IMR-90 (cell line): ENCODE results near the gene TGFBRAP1. TPM values are rescaled to one million over a fixed set of nuclear protein-coding genes. Genes with fewer than 3 reads are reported as not detected.

Source experiments
- ATAC-seq: fragments of 200-7000 bp; cut with Tn5 transposase; 2 replicates; pipeline ENCODE4 v1.9.1; 2020; ENCODE audit warnings: low read depth, mild to moderate bottlenecking, moderate library complexity
- BruUV-seq: library from RNA; stranded (reverse); fragments of 400-500 nt; replicated peaks from 2 replicates; lab custom pipeline; 2021; lab: Mats Ljungman, UMichigan
- CTCF ChIA-PET: fragments of 300-600 bp; formaldehyde crosslinking; extraction: SDS; loops from one replicate; lab custom pipeline; 2021; ENCODE audit warnings: antibody characterized with exemption; lab: Yijun Ruan, JAX
- POLR2A ChIA-PET: fragments of 300-600 bp; sonication (Branson Sonifier 250); formaldehyde crosslinking; loops from one replicate; lab custom pipeline; 2022; ENCODE audit warnings: antibody characterized with exemption; ENCODE audit not compliant: unreplicated experiment; lab: Charles Lee
- DNase-seq: peaks from one replicate; pipeline ENCODE4 v3.0.0; 2013
- H2AFZ ChIP-seq: replicated peaks from 2 replicates; pipeline ENCODE3; 2013; ENCODE audit warnings: low read length, mild to moderate bottlenecking; ENCODE audit not compliant: poor library complexity
- H2AK5ac ChIP-seq: 2 replicates; pipeline ENCODE4 v1.6.1; 2013; ENCODE audit warnings: low read depth, low read length, inconsistent platforms
- H2AK9ac ChIP-seq: replicated peaks from 2 replicates; pipeline ENCODE3; 2013; ENCODE audit warnings: mild to moderate bottlenecking, low read depth, low read length, moderate library complexity; ENCODE audit not compliant: poor library complexity
- H2BK120ac ChIP-seq: 2 replicates; pipeline ENCODE4 v1.6.1; 2013; ENCODE audit warnings: low read depth, low read length, inconsistent platforms
- H2BK15ac ChIP-seq: 3 replicates; pipeline ENCODE4 v1.6.1; 2013; ENCODE audit warnings: low read depth, low read length, inconsistent platforms
- H2BK20ac ChIP-seq: 2 replicates; pipeline ENCODE4 v1.6.1; 2013; ENCODE audit warnings: low read depth, mild to moderate bottlenecking, inconsistent platforms, low read length, moderate library complexity
- H2BK5ac ChIP-seq: 2 replicates; pipeline ENCODE4 v1.6.1; 2013; ENCODE audit warnings: mild to moderate bottlenecking, low read depth, low read length, inconsistent platforms; ENCODE audit not compliant: poor library complexity, severe bottlenecking
- H3K14ac ChIP-seq: replicated peaks from 2 replicates; pipeline ENCODE4 v1.6.1; 2013; ENCODE audit warnings: low read depth, low read length, inconsistent platforms
- H3K18ac ChIP-seq: 2 replicates; pipeline ENCODE4 v1.6.1; 2013; ENCODE audit warnings: low read depth, low read length, control low read depth
- H3K23ac ChIP-seq: 2 replicates; pipeline ENCODE4 v1.6.1; 2013; ENCODE audit warnings: low read depth, low read length, inconsistent platforms
- H3K27ac ChIP-seq: 2 replicates; pipeline ENCODE4 v1.5.1; 2013; ENCODE audit warnings: mild to moderate bottlenecking, control low read depth, low read length; ENCODE audit not compliant: insufficient read depth
- H3K27me3 ChIP-seq: 2 replicates; pipeline ENCODE4 v1.6.1; 2013; ENCODE audit warnings: low read length; ENCODE audit not compliant: control insufficient read depth, insufficient read depth
- H3K36me3 ChIP-seq: 2 replicates; pipeline ENCODE4 v1.6.1; 2013; ENCODE audit warnings: low read length, mixed read lengths; ENCODE audit not compliant: control insufficient read depth, insufficient read depth
- H3K4ac ChIP-seq: 2 replicates; pipeline ENCODE4 v1.6.1; 2013; ENCODE audit warnings: low read depth, low read length, inconsistent platforms
- H3K4me1 ChIP-seq: 2 replicates; pipeline ENCODE4 v1.6.1; 2013; ENCODE audit warnings: low read length, mixed read lengths; ENCODE audit not compliant: control insufficient read depth, insufficient read depth
- H3K4me2 ChIP-seq: 2 replicates; pipeline ENCODE4 v1.6.1; 2013; ENCODE audit warnings: low read depth, mild to moderate bottlenecking, control low read depth, low read length, moderate library complexity
- H3K4me3 ChIP-seq: 2 replicates; pipeline ENCODE4 v1.5.1; 2013; ENCODE audit warnings: low read depth, mild to moderate bottlenecking, control low read depth, low read length, moderate library complexity; ENCODE audit not compliant: insufficient read depth
- H3K56ac ChIP-seq: 2 replicates; pipeline ENCODE4 v1.6.1; 2013; ENCODE audit warnings: low read length, inconsistent platforms; ENCODE audit not compliant: insufficient read depth; ENCODE audit errors: extremely low read depth
- H3K79me1 ChIP-seq, 2 experiments: 2 replicates each; pipeline ENCODE4 v1.6.1; 2013; ENCODE audit warnings: low read length in 2 of 2, inconsistent platforms in 1 of 2, low read depth in 1 of 2
- H3K9ac ChIP-seq: 2 replicates; pipeline ENCODE4 v1.6.1; 2013; ENCODE audit warnings: low read depth, low read length, control low read depth
- H3K9me1 ChIP-seq: 2 replicates; pipeline ENCODE4 v1.6.1; 2013; ENCODE audit warnings: low read length, inconsistent platforms; ENCODE audit not compliant: insufficient read depth
- H3K9me3 ChIP-seq: 2 replicates; pipeline ENCODE4 v1.6.1; 2013; ENCODE audit warnings: low read length; ENCODE audit not compliant: control insufficient read depth, insufficient read depth
- H4K20me1 ChIP-seq: 2 replicates; pipeline ENCODE4 v1.6.1; 2013; ENCODE audit warnings: low read length, inconsistent platforms; ENCODE audit not compliant: insufficient read depth
- H4K5ac ChIP-seq: 2 replicates; pipeline ENCODE4 v1.6.1; 2013; ENCODE audit warnings: mild to moderate bottlenecking, low read depth, low read length, control low read depth
- H4K8ac ChIP-seq, 2 experiments: 2 replicates each; pipeline ENCODE4 v1.6.1; 2013; ENCODE audit warnings: low read depth in 2 of 2, low read length in 2 of 2, control low read depth in 1 of 2, inconsistent platforms in 1 of 2
- H4K91ac ChIP-seq: 2 replicates; pipeline ENCODE4 v1.6.1; 2013; ENCODE audit warnings: low read depth, low read length, inconsistent platforms; ENCODE audit not compliant: insufficient read depth
- USF2 ChIP-seq: fragments of 150-350 bp; IDR thresholded peaks from 2 replicates; pipeline ENCODE4 v1.6.1; 2017; ENCODE audit warnings: mild to moderate bottlenecking, antibody characterized with exemption, low read length, low read depth
- WGBS, 2 experiments: methylation state at CpG; one replicate each; pipeline versions ENCODE4 v1.1.5 to v1.1.7; 2013; ENCODE audit warnings: missing lambda C conversion rate in 2 of 2; ENCODE audit not compliant: insufficient read length in 1 of 2; ENCODE audit errors: extremely low coverage in 2 of 2; 5-methylcytosine and 5-hydroxymethylcytosine counted together
- dilution Hi-C: fragments of 300-500 bp; cut with HindIII; formaldehyde crosslinking; loops from one replicate; pipeline ENCODE4 v1.14.3; 2018; ENCODE audit warnings: low sequenced_read_pairs; ENCODE audit not compliant: unreplicated experiment
- in situ Hi-C: fragments of 300-500 bp; cut with MboI; formaldehyde crosslinking; loops from 3 replicates; pipeline ENCODE4 v1.14.3; 2019; ENCODE audit warnings: low sequenced_read_pairs, inconsistent platforms, mixed read lengths
- intact Hi-C: fragments of 100-400 bp; cut with micrococcal nuclease; formaldehyde crosslinking; loops from 2 replicates; pipeline ENCODE4 v1.10.0; 2022
- polyA plus RNA-seq, 3 experiments: library from polyadenylated mRNA; depleted of rRNA; stranded (reverse); fragments of >200 nt; gene quantifications; 2 replicates each; pipeline ENCODE4 v1.2.3, GENCODE V29; 2012; ENCODE audit warnings: low replicate concordance in 1 of 3
- total RNA-seq: library from RNA; depleted of rRNA; stranded (reverse); fragments of >200 nt; gene quantifications from 2 replicates; pipeline ENCODE4 v1.2.3, GENCODE V29; 2012

The TGFBRAP1 gene
- total and polyA plus RNA-seq, 2 of the 4 experiments (the other 2 are of a cell fraction): 7.2 to 10.4 TPM

DNA sequence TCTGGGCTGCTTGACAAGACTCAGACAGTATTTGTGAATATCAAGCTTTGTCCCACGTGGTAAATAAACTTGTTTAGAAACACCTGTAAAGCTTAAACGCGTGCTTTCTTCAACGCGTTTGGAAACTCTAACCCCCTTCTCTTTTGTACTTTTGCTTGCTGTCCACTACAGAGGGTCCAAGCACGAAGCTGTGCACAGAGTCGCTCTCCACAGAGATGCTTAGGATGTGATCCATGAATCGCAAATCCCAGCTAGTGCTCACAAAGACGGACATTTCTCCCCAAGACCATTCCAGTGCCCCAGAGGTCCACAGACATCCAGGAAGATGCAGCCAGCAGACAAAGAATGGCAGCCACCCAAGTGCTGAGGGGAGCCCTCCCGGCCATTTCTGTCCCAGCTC is 88.1 kb downstream of the TGFBRAP1 start, which contains the start of gene GPR45:
GPR45 (plus strand) TSS at position 301 of the 400 bp plus-strand sequence. CDS start 116 bp downstream, outside the sequence.
- Histone ChIP-seq H3K4me2 (no peak within 1 kb of the TSS), H3K27me3 (peaks cover 9% of the 10 kb centered on the region), H3K56ac (no peak within 1 kb of the TSS), H3K27ac (no peak within 1 kb of the TSS), H3K9me3 (no peaks in the 10 kb centered on the region), H3K14ac (no peak within 1 kb of the TSS), H2BK120ac (peak within 1 kb of the TSS; percentile 73; the same call in 1 of the 2 replicates), H3K23ac (no peak within 1 kb of the TSS), H4K8ac (no peak within 1 kb of the TSS), H2BK15ac (no peak within 1 kb of the TSS), H3K79me1 (no peaks in the 10 kb centered on the region), H2BK5ac (no peak within 1 kb of the TSS), H3K36me3 (no peaks in the 10 kb centered on the region), H4K91ac (no peak within 1 kb of the TSS), H4K5ac (no peak within 1 kb of the TSS), H3K4ac (no peak within 1 kb of the TSS; the same call in 1 of the 2 replicates), H4K20me1 (no peaks in the 10 kb centered on the region), H2AK5ac (no peak within 1 kb of the TSS), H2BK20ac (0 out of 2 replicates have a peak within 1 kb of the TSS, but pooled peaks have one; percentile 36), H3K9me1 (0 out of 2 replicates have a peak, but pooled peaks cover 3% of the 10 kb centered on the region), H3K18ac (no peak within 1 kb of the TSS), H3K4me3 (no peak within 1 kb of the TSS), H2AFZ (peak within 1 kb of the TSS; percentile 10), H3K9ac (no peak within 1 kb of the TSS), H2AK9ac (no peak within 1 kb of the TSS), H3K4me1 (0 out of 2 replicates have a peak, but pooled peaks cover 1% of the 10 kb centered on the region)
- dilution Hi-C loops: no loop called here
- no TSS peak for BruUV-seq
- in situ Hi-C loops: no loop called here
- DNase-seq (no peak), ATAC-seq (no peak)
- intact Hi-C loops: no loop called here
- CTCF ChIA-PET: no interaction called here
- no peak for TF ChIP-seq USF2
- WGBS, 2 experiments: 86% methylated on average over 3 of the region's 10 CpGs; no CpG with 5 or more reads in 1 of the 2 experiments
- POLR2A ChIA-PET: no interaction called here
